Breast epithelium (tissue), 4 donors: ENCODE data around the gene OSGIN1. TPM values are rescaled to one million over a fixed set of nuclear protein-coding genes. Genes with fewer than 3 reads are reported as not detected.

Experiments used
- DNase-seq, 2 donors: peaks; one replicate each; pipeline ENCODE4 v3.0.0-alpha.2; 2019; ENCODE audit warnings: low spot score in 2 of 2
- H3K27ac ChIP-seq, 2 donors: fragments of 200-600 bp; sonication (generic) in 1 of 2; one replicate each; pipeline ENCODE4 v1.5.1; 2016 to 2019; ENCODE audit warnings: mild to moderate bottlenecking in 1 of 2
- H3K27me3 ChIP-seq, 2 donors: fragments of 200-600 bp; sonication (generic) in 1 of 2; one replicate each; pipeline versions ENCODE4 v1.5.1 to v1.6.0; 2017 to 2019; ENCODE audit warnings: control low read depth in 1 of 2, mild to moderate bottlenecking in 1 of 2
- H3K36me3 ChIP-seq: fragments of 200-600 bp; one replicate; pipeline ENCODE4 v1.5.1; 2019
- H3K4me1 ChIP-seq, 2 donors: fragments of 200-600 bp; sonication (generic); one replicate each; pipeline ENCODE4 v1.5.1; 2016 to 2019; ENCODE audit warnings: control low read depth in 1 of 2
- H3K4me3 ChIP-seq, 3 donors: fragments of 200-600 bp; sonication (generic); 1 replicate in 2 of 3; 2 replicates in 1 of 3; pipeline ENCODE4 v1.5.1; 2016 to 2019; ENCODE audit warnings: mild to moderate bottlenecking in 3 of 3, moderate library complexity in 2 of 3
- H3K9me3 ChIP-seq, 2 donors: fragments of 200-600 bp; sonication (generic) in 1 of 2; one replicate each; pipeline ENCODE4 v1.5.1; 2016 to 2019; ENCODE audit warnings: control low read depth in 1 of 2
- CTCF ChIP-seq, 3 donors: fragments of 450-650 bp; IDR thresholded peaks; one replicate each; pipeline ENCODE4 v1.5.1; 2016 to 2017; ENCODE audit warnings: antibody characterized with exemption in 3 of 3, mild to moderate bottlenecking in 3 of 3, moderate library complexity in 3 of 3
- POLR2A ChIP-seq: fragments of 450-650 bp; IDR thresholded peaks from one replicate; pipeline ENCODE4 v1.6.1; 2016; ENCODE audit warnings: antibody characterized with exemption, mild to moderate bottlenecking, moderate library complexity
- POLR2AphosphoS5 ChIP-seq, 3 donors: sonication (generic); formaldehyde crosslinking; IDR thresholded peaks; one replicate each; pipeline ENCODE4 v1.6.1; 2017; ENCODE audit warnings: antibody characterized with exemption in 3 of 3
- intact Hi-C: fragments of 100-400 bp; cut with DNase I; formaldehyde crosslinking; loops from one replicate; pipeline ENCODE4 v1.15.1; 2023; ENCODE audit warnings: low total_unique reads
- total RNA-seq, 3 donors: library from RNA; depleted of rRNA; stranded (reverse); fragments of >200 nt; gene quantifications; one replicate each; pipeline ENCODE4 v1.1.0, GENCODE V29; 2016

OSGIN1 gene
- total RNA-seq, 3 donors from 2014 or later, result 3.0 to 3.5 (median 3.3) TPM

- H3K27ac ChIP-seq, result no peak within 1 kb of the TSS
- H3K4me3 ChIP-seq, result peak within 1 kb of the TSS; percentile 36 to 65 (median 46)
- no peaks in the 10 kb centered on the region for H3K27me3 ChIP-seq
- DNase-seq, result no peak
- TF ChIP-seq POLR2AphosphoS5 (IDR thresholded peaks at IDR 0.05), result no peak
- peak in 1 of 3 donors; percentile 17 for TF ChIP-seq CTCF (IDR thresholded peaks at IDR 0.05)
- no peak for TF ChIP-seq POLR2A
- no peaks in the 10 kb centered on the region for H3K4me1 ChIP-seq
- intact Hi-C loops, result no loop called here
- no peaks in the 10 kb centered on the region for H3K9me3 ChIP-seq
- H3K36me3 ChIP-seq, result no peaks in the 10 kb centered on the region
Measured at GRCh38 chr16:83967838-83968305, 14.8 kb downstream of the OSGIN1 start, which contains the start of gene NECAB2. TSS of gene NECAB2 (plus strand) at chr16:83968244. CDS start at chr16:83968649, 405 bp downstream.

GRCh38 chr16:83968306-83968851 lies 15.3 kb downstream of the OSGIN1 start:
- intact Hi-C loops, result no loop called here
- Histone ChIP-seq H3K9me3 (no peaks in the 10 kb centered on the region), H3K36me3 (no peaks in the 10 kb centered on the region), H3K4me3 (peak overlapping the region; percentile 36 to 65 (median 46)), H3K27me3 (no peaks in the 10 kb centered on the region), H3K27ac (no peak overlapping the region), H3K4me1 (no peaks in the 10 kb centered on the region)
- TF ChIP-seq POLR2A (no peak), CTCF (IDR thresholded peaks at IDR 0.05) (no peak), POLR2AphosphoS5 (IDR thresholded peaks at IDR 0.05) (no peak)
- no peak for DNase-seq

GRCh38 chr16:83968891-83969649 lies 16.0 kb downstream of the OSGIN1 start:
- H3K4me3 ChIP-seq, result peak overlapping the region; percentile 17 to 65 (median 23)
- intact Hi-C loops, result no loop called here
- no peak for TF ChIP-seq CTCF (IDR thresholded peaks at IDR 0.05)
- TF ChIP-seq POLR2A, result no peak

GRCh38 chr16:83969771-83970429 lies 16.9 kb downstream of the OSGIN1 start:
- Histone ChIP-seq H3K27me3 (no peaks in the 10 kb centered on the region), H3K9me3 (no peaks in the 10 kb centered on the region), H3K4me1 (no peaks in the 10 kb centered on the region), H3K4me3 (no peak overlapping the region), H3K36me3 (no peaks in the 10 kb centered on the region), H3K27ac (no peak overlapping the region)
- intact Hi-C loops, result no loop called here
- DNase-seq, result no peak
- TF ChIP-seq POLR2AphosphoS5 (IDR thresholded peaks at IDR 0.05) (no peak), CTCF (IDR thresholded peaks at IDR 0.05) (no peak), POLR2A (no peak)

More at GRCh38 chr16:83968891-83969649, 16.0 kb downstream of the OSGIN1 start:
- Histone ChIP-seq H3K36me3 (no peaks in the 10 kb centered on the region), H3K27me3 (no peaks in the 10 kb centered on the region), H3K4me1 (no peaks in the 10 kb centered on the region), H3K27ac (no peak overlapping the region), H3K9me3 (no peaks in the 10 kb centered on the region)
- no peak for DNase-seq

GRCh38 chr16:83970430-83970815 lies 17.4 kb downstream of the OSGIN1 start:
- Histone ChIP-seq H3K27me3 (no peaks in the 10 kb centered on the region), H3K4me1 (no peaks in the 10 kb centered on the region), H3K9me3 (no peaks in the 10 kb centered on the region), H3K36me3 (no peaks in the 10 kb centered on the region), H3K27ac (no peak overlapping the region), H3K4me3 (no peak overlapping the region)
- no peak for DNase-seq
- intact Hi-C loops, result no loop called here
- TF ChIP-seq POLR2A, result no peak
- no peak for TF ChIP-seq POLR2AphosphoS5 (IDR thresholded peaks at IDR 0.05)
- no peak for TF ChIP-seq CTCF (IDR thresholded peaks at IDR 0.05)
